ENCODE measurements around the gene PALLD. TPM values are rescaled to one million over a fixed set of nuclear protein-coding genes. Genes with fewer than 3 reads are reported as not detected.

The PALLD gene
- total and polyA plus RNA-seq, 7 donors, result 40.7 to 1,991 (median 1,233) TPM

GRCh38 chr4:168623011-168623410 is 126.2 kb downstream of the PALLD start:
- TF ChIP-seq POLR2AphosphoS5 (IDR thresholded peaks at IDR 0.05), result no peak
- no peak for TF ChIP-seq CTCF (IDR thresholded peaks at IDR 0.05)
- no peak for TF ChIP-seq EP300 (IDR thresholded peaks at IDR 0.05)
- no peak for TF ChIP-seq POLR2A (IDR thresholded peaks at IDR 0.05)
- Histone ChIP-seq H3K4me3 (no peak overlapping the region), H3K27ac (peak overlapping the region in 3 of 4 donors; percentile 57 to 77 (median 63)), H3K9me3 (no peaks in the 10 kb centered on the region), H3K4me1 (peaks cover 0 to 33% (median 27%) of the 10 kb centered on the region in 4 donors), H3K36me3 (no peaks in the 10 kb centered on the region), H3K27me3 (no peaks in the 10 kb centered on the region)
- intact Hi-C loops (cut with DNase I), result no loop called here
- no peak for DNase-seq

- H3K4me1 ChIP-seq, result peaks cover 0 to 33% (median 27%) of the 10 kb centered on the region in 4 donors
- H3K9me3 ChIP-seq, result no peaks in the 10 kb centered on the region
- no peak for DNase-seq
- no peaks in the 10 kb centered on the region for H3K27me3 ChIP-seq
- TF ChIP-seq CTCF (IDR thresholded peaks at IDR 0.05) (no peak), EP300 (IDR thresholded peaks at IDR 0.05) (no peak), POLR2A (IDR thresholded peaks at IDR 0.05) (no peak), POLR2AphosphoS5 (IDR thresholded peaks at IDR 0.05) (no peak)
- WGBS, 2 donors, result 95 to 96% methylated on average over 5 of the region's 5 CpGs
- no peak overlapping the region for H3K4me3 ChIP-seq
- intact Hi-C loops (cut with DNase I), result no loop called here
- H3K36me3 ChIP-seq, result no peaks in the 10 kb centered on the region
- H3K27ac ChIP-seq, result peak overlapping the region in 1 of 4 donors; percentile 77
Observed at GRCh38 chr4:168623484-168623883, 126.6 kb downstream of the PALLD start.

- no peak overlapping the region for H3K27ac ChIP-seq
- WGBS, 2 donors, result 89 to 90% methylated on average over 5 of the region's 5 CpGs
- intact Hi-C loops (cut with DNase I), result no loop called here
- TF ChIP-seq EP300 (IDR thresholded peaks at IDR 0.05) (no peak), POLR2A (IDR thresholded peaks at IDR 0.05) (no peak), POLR2AphosphoS5 (IDR thresholded peaks at IDR 0.05) (no peak), CTCF (IDR thresholded peaks at IDR 0.05) (no peak)
- H3K9me3 ChIP-seq, result no peaks in the 10 kb centered on the region
- no peak for DNase-seq
- H3K4me3 ChIP-seq, result no peak overlapping the region
- H3K36me3 ChIP-seq, result no peaks in the 10 kb centered on the region
- H3K27me3 ChIP-seq, result no peaks in the 10 kb centered on the region
- peaks cover 0 to 20% (median 13%) of the 10 kb centered on the region in 4 donors for H3K4me1 ChIP-seq
Observed at GRCh38 chr4:168628251-168628650, 131.4 kb downstream of the PALLD start.

GRCh38 chr4:168629566-168629965 is 132.7 kb downstream of the PALLD start:
- H3K4me3 ChIP-seq, result no peak overlapping the region
- TF ChIP-seq CTCF (IDR thresholded peaks at IDR 0.05) (no peak), POLR2AphosphoS5 (IDR thresholded peaks at IDR 0.05) (no peak), POLR2A (IDR thresholded peaks at IDR 0.05) (no peak), EP300 (IDR thresholded peaks at IDR 0.05) (no peak)
- intact Hi-C loops (cut with DNase I), result no loop called here
- no peak for DNase-seq
- H3K27me3 ChIP-seq, result no peaks in the 10 kb centered on the region
- H3K4me1 ChIP-seq, result peaks cover 0 to 30% (median 23%) of the 10 kb centered on the region in 4 donors
- no peak overlapping the region for H3K27ac ChIP-seq
- no peaks in the 10 kb centered on the region for H3K36me3 ChIP-seq
- H3K9me3 ChIP-seq, result no peaks in the 10 kb centered on the region
- 88 to 95% methylated on average over 4 of the region's 4 CpGs for WGBS, 2 donors

All from sigmoid colon (tissue), 7 donors.